ENCODE results near the gene IMPDH2.

Gene IMPDH2

DNA sequence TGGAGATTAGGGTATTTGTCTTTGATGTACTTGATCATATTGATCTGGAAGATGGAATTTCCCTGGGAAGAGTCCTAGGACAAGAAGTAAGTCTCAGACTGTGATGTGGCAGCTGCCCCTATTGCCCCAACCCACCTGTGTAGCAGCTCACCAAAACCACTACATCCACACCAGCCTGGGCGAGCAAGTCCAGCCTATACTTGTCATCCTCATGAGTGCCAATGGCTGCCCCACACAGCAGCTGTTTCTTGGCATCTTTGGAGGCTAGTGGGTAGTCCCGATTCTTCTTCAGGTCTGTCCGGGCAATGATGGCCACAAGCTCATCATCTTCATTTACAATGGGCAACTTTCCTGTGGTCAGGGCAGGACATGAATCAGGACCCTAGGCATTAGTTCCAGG is 2.7 kb downstream of the IMPDH2 start:
- no peak for DNase-seq
- TF ChIP-seq POLR2A (IDR thresholded peaks at IDR 0.05; ENCODE audit: low read length) (peak; percentile 31), GATA1 (IDR thresholded peaks at IDR 0.05; ENCODE audit: low read depth, low read length) (no peak)

DNA sequence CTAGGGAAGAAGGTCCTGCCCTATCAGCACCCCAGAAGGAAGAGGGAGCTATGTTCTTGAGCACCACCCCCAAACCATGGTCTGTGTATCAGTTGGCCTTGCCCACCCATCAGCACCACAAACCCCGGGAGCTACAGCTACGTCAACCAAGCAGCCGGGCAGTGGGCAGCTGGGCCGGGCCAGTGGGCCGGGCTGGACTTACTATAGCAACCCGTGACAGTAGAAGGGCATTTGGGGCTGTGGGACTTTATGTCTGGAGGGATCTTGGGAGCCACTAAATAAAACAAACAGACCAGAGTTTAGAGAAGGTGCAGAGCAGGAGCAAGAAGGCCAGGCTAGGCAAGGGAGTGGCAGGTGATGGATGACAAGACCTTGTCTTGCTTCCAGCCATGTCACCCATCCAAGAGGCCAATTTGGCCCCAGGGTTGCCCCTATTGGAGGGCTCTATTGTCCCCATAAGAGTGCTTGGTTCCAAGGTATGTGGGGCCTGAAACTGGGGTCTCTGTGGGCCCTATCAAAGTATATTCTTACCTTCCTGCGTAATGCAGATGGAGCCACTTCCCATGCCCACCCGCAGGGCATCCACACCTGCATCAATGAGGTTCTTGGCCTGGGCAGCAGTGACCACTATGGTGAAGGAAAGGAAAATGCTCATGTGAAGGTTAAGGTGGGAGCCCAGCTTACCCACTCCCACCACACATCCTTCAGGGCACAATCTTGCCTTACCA is 3.2 kb downstream of the IMPDH2 start:
- DNase-seq, result no peak
- no peak for TF ChIP-seq GATA1 (IDR thresholded peaks at IDR 0.05; ENCODE audit: low read depth, low read length)
- peak; percentile 35 for TF ChIP-seq POLR2A (IDR thresholded peaks at IDR 0.05; ENCODE audit: low read length)

DNA sequence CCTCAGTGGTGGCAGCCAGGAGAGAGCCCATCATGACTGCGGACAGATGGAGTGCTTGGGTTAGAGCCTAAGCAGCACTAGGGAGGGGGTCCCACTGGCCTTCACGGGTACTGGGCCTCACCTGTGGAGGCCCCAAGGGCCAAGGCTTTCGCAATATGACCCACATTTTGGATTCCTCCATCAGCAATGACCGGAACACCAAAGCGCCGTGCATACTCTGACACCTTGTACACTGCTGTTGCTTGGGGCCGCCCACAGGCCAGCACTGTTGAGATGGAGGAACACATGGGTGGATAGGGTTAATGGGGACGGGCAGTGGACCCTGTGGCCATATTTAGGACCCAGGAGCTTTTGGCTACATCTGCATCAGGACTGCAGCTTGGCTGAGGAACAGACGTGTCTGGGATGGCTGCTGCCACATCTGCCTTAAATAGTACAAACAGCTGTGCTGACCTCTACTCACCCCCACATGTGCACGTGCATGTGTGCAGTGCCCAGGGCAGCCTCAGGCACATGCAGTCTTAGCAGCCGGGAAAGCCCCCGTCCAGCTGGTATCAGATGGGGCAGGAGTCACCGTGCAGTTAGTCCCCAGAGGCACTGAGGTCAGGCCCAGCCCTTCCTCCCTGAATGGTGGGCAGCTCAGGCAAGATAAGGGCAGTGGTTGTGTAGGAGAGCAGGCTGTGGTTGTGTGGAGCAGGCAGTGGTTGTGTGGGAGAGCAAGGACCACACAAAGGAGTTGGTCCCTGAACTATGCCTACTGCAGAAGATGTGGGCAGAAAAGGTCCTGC is 4.0 kb downstream of the IMPDH2 start:
- TF ChIP-seq GATA1 (IDR thresholded peaks at IDR 0.05; ENCODE audit: low read depth, low read length), result no peak
- TF ChIP-seq POLR2A (IDR thresholded peaks at IDR 0.05; ENCODE audit: low read length), result peak; percentile 49
- peak; percentile 48 to 82 for DNase-seq

DNA sequence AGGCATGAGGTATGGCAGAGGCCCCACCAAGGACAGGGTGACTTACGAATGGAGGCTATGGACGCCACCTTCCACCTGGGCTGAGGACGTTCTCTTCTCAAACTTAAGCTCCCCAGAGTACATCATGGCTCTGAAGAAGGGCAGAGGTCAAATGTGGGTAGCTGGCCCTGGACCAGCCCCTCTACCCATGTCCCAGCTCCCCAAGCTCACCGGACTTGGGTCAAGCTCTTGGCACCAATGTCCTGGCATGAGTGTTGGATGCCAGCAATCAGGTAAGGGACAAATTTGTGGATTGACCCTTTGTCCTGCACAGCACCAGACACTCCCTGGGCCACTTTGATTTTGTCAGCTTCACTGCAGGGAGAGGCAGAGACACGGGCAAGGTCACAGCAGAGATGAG is 4.7 kb downstream of the IMPDH2 start:
- no peak for TF ChIP-seq GATA1 (IDR thresholded peaks at IDR 0.05; ENCODE audit: low read depth, low read length)
- no peak for TF ChIP-seq POLR2A (IDR thresholded peaks at IDR 0.05; ENCODE audit: low read length)

DNA sequence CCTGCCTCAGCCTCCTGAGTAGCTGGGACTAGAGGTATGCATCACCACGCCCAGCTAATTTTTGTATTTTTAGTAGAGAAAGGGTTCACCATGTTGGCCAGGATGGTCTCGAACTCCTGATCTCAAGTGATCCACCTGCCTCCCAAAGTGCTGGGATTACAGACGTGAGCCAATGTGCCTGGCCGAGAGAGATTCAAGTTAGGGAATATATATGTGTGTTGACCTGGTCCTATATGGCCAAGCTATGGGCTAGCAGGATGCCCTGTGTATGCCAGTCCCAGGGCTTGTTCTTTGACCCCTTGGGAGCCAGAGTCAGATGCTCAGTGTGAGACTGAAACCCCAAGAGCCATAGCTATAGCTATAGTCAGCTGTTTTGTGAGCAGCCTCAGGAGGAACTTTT is 5.4 kb downstream of the IMPDH2 start:
- TF ChIP-seq GATA1 (IDR thresholded peaks at IDR 0.05; ENCODE audit: low read depth, low read length) (no peak), POLR2A (IDR thresholded peaks at IDR 0.05; ENCODE audit: low read length) (no peak)
- no peak for DNase-seq

More for the DNA sequence above, 4.7 kb downstream of the IMPDH2 start:
- DNase-seq, result no peak

DNA sequence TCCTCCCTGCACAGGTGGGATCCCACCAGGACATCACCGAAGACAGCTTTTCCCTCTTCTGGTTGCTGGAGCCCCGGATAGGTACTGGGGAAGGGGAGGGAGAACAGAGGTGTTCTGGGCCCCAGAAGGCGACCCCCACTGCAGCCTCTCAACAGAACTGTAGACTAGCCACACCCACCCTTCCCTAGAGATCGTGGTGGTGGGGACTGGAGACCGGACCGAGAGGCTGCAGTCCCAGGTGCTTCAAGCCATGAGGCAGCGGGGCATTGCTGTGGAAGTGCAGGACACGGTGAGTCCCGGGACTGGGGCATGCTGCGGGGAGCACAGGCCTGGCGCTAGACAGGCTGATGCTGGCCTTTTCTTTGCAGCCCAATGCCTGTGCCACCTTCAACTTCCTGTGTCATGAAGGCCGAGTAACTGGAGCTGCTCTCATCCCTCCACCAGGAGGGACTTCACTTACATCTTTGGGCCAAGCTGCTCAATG is 6.5 kb downstream of the IMPDH2 start:
- DNase-seq, result peak; percentile 49
- no peak for TF ChIP-seq POLR2A (IDR thresholded peaks at IDR 0.05; ENCODE audit: low read length)

DNA sequence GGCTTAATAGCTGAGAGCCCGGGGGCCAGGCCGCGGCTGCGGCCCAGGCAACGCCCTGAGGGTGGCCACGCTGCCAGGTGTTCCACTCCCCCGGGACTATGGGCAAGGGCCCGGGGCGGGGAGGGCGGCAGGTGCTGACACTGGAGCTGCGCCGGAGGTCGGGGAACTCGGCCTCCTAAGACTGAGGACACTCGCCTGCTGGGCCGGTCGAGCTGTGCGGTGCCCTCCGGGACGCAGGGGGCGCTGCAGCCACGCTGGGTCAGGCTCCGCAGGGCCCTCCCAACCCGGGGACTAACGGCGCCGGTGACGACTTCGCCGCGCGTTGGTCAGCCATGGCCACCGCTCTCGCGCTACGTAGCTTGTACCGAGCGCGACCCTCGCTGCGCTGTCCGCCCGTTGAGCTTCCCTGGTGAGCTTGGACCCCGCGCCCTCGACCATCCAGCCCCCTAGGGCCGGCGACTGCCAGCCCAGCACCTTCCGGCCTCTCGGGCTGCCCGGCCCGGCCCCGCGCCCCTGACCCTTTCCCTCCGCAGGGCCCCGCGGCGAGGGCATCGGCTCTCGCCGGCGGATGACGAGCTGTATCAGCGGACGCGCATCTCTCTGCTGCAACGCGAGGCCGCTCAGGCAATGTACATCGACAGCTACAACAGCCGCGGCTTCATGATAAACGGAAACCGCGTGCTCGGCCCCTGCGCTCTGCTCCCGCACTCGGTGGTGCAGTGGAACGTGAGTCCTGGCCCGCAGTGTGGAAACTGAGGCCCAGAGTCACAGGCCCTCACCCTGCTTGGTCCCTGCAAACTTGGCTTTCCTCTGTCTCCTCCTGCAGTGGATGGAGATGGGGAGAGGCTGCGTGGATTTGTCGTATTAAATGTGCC is 7.1 kb downstream of the IMPDH2 start, which contains the start of gene NDUFAF3:
TSS of gene NDUFAF3 (plus strand) at position 309 of the 875 bp plus-strand sequence. CDS start at position 333, 24 bp downstream.
- TF ChIP-seq GATA1 (IDR thresholded peaks at IDR 0.05; ENCODE audit: low read depth, low read length) (no peak), POLR2A (IDR thresholded peaks at IDR 0.05; ENCODE audit: low read length) (peak; percentile 80)

DNA sequence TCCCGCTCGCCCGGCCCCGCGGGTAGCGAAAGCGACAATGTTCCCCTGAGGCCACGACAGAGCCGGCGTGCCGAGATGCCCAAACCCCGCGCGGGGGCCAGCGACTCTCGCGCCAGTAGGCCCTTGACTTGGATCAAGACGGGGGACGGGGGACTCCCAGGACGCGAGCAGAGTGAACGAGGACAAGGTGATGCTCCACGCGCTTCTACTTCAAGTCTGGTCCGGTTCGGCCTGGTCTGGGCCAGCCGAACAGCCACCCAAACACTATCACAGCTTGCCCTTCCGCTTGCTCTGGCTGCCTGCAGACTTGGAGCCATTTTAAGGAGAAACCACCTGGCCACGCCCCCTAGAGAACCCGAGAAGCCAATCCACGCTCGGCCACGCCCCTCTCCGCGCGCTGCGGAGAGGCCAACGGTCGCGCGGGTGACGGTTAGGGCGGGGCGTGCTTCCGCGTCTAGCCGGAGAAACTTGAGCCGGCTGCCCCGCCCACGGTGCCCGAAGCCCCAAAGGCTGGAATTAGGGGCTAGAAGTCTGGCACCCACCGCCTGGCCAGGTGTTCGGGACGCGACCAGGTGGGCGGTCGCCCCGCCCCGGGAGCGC is 7.9 kb downstream of the IMPDH2 start:
- TF ChIP-seq GATA1 (IDR thresholded peaks at IDR 0.05; ENCODE audit: low read depth, low read length), result no peak
- peak; percentile 100 for TF ChIP-seq POLR2A (IDR thresholded peaks at IDR 0.05; ENCODE audit: low read length)
- DNase-seq, result peak; percentile 99

More for the DNA sequence above, 7.1 kb downstream of the IMPDH2 start, which contains the start of gene NDUFAF3:
- peak; percentile 96 to 97 for DNase-seq

DNA sequence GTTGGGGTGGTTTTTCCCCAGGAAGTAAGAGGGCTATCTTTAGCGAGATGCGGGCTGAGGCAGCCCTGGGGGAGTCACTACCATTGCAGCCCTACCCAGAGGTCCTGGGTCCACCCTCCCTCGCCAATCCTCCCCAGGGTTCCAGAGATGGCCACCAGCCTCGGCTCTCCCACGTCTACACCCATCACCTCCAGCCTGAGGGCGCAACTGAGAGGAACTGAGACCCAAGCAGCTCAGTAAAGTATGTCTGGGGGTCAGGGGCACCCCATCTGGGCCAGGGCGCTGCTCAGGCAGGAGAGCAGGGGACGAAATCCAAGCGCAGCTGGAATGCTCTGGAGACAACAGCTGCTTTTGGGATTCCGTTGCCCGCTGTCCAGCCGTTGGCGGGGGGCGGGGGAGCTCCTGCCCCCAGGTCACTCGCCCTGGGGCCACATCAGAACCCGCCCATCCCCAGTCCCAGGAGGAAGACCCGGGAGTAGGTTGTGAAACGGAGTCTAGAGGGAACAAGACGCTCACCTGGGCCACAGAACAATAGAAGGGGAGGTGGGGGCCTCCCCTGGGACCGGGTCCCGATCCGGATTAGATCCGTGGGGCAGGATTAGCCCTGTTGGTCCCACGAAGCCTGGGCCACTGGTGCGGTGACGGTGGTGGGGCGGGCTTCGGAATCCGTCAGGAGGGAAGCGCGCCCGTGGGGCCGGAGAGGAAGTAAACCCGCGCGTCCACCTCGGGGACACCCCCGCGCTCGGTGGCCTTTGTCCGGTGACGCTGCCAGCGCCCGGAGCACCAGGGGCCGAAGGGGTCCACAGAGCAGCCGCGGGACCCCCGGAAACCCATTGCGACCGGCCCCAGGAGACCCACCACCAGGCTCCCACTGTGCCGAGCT is 8.6 kb downstream of the IMPDH2 start:
- TF ChIP-seq GATA1 (IDR thresholded peaks at IDR 0.05; ENCODE audit: low read depth, low read length) (no peak), POLR2A (IDR thresholded peaks at IDR 0.05; ENCODE audit: low read length) (no peak)

DNA sequence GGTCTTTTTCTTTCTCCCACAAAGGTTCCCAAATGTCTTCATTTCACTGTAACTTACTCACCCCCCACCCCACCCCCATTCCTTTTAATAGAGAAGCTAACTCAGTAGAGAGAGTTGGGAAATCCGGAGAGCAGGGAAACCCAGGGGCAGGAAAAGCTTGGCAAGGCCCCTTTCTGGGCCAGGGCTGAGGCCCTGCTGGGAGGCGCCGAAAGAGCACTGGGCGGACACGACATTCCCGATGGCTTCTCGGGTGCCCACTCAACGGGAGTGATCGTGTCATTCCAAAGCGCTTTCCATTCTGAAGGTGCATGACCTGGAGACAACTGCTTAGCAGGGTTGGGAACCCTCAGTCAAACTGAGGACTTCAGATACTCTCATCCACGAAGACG is 9.3 kb downstream of the IMPDH2 start:
- no peak for DNase-seq
- TF ChIP-seq GATA1 (IDR thresholded peaks at IDR 0.05; ENCODE audit: low read depth, low read length), result no peak
- TF ChIP-seq POLR2A (IDR thresholded peaks at IDR 0.05; ENCODE audit: low read length), result no peak

More for the DNA sequence above, 8.6 kb downstream of the IMPDH2 start:
- peak; percentile 74 to 81 for DNase-seq

DNA sequence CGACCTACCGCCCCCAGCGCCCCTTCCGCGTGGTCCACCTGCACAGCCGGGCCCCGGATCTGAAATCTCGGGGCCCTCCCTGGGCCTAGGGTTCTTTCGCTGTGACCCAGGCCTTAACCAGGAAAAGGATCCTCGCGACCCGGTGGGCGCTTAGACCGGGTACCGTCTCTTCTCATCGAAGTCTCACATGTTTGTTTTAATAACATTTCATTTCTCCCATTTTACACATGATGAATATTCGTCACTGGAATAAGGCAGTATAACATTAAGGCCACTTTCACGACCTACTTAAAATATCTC is 10.5 kb downstream of the IMPDH2 start:
- TF ChIP-seq POLR2A (IDR thresholded peaks at IDR 0.05; ENCODE audit: low read length), result no peak
- no peak for TF ChIP-seq GATA1 (IDR thresholded peaks at IDR 0.05; ENCODE audit: low read depth, low read length)
- no peak for DNase-seq

DNA sequence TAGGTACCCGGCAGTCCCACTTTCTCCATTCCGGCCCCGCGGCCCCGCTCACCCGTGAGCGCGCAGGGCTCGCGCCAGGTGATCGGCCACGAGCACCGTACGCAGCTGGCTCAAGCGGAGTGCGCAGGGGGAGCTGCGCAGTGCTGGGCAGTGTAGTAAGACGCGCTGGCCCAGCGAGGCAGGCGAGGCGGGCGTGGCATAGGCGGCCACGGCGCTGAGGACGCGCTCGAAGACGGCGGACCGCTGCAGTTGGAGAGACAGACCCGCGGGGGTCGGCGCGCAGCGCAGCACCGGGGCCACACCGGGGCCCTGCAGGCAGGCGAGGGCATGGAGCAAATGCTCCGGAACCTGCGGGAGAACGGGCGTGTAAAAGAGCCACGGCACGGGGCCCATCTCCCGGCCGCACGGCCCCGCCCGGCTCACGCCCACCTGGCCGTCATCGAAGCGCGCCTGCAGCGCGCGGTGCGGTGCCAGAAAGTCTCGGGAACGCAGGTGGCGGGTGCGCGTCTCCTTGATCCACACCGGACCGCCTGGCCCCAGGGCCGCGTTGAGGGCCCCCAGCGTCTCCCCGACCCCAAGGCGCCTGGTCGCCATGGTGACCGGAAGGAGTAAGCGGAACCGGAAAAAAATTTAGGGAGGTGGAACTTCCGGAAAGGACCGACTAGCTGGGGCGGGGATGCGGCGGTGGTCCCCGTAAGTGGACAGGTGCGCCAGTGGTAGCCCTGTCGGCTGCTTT is 11.1 kb downstream of the IMPDH2 start, which contains the start of gene DALRD3:
TSS of gene DALRD3 (minus strand) at position 610 of the 736 bp plus-strand sequence. CDS start at position 594, 16 bp downstream.
- TF ChIP-seq GATA1 (IDR thresholded peaks at IDR 0.05; ENCODE audit: low read depth, low read length) (no peak), POLR2A (IDR thresholded peaks at IDR 0.05; ENCODE audit: low read length) (peak; percentile 65)
- peak; percentile 75 to 82 for DNase-seq
